Panc1 (cell line): ENCODE data around the gene NRP2. TPM values are rescaled to one million over a fixed set of nuclear protein-coding genes. Genes with fewer than 3 reads are reported as not detected.

ENCODE experiments used
- ATAC-seq: fragments of 200-7000 bp; cut with Tn5 transposase; 2 replicates; pipeline ENCODE4 v1.9.1; 2020; ENCODE audit warnings: mild to moderate bottlenecking, moderate library complexity
- BruUV-seq: library from RNA; stranded (reverse); fragments of 400-500 nt; replicated peaks from 2 replicates; lab custom pipeline; 2021; lab: Mats Ljungman, UMichigan
- CTCF ChIA-PET: fragments of 300-600 bp; sonication (Branson Sonifier 250); formaldehyde crosslinking; loops from one replicate; lab custom pipeline; 2022; ENCODE audit warnings: antibody characterized with exemption; lab: Charles Lee
- POLR2A ChIA-PET: fragments of 300-600 bp; sonication (Branson Sonifier 250); formaldehyde crosslinking; loops from one replicate; lab custom pipeline; 2022; ENCODE audit warnings: antibody characterized with exemption; lab: Charles Lee
- DNase-seq: peaks from one replicate; pipeline ENCODE4 v3.0.0-alpha.2; 2010; ENCODE audit warnings: low read depth, low spot score
- H3K27ac ChIP-seq: 2 replicates; pipeline ENCODE4 v1.5.1; 2011; ENCODE audit warnings: mild to moderate bottlenecking, low read length, inconsistent platforms
- H3K27me3 ChIP-seq: fragments of 200-500 bp; sonication (Bioruptor generic); 2 replicates; pipeline ENCODE4 v1.6.0; 2014; ENCODE audit warnings: low read length, inconsistent platforms; ENCODE audit not compliant: control insufficient read depth, insufficient read depth
- H3K36me3 ChIP-seq: fragments of 200-500 bp; sonication (Bioruptor generic); 2 replicates; pipeline ENCODE4 v1.5.1; 2014; ENCODE audit warnings: inconsistent platforms, mild to moderate bottlenecking, low read length, moderate library complexity; ENCODE audit not compliant: control insufficient read depth, insufficient read depth
- H3K4me1 ChIP-seq: 2 replicates; pipeline ENCODE4 v1.5.1; 2011; ENCODE audit warnings: inconsistent platforms, mild to moderate bottlenecking, low read length, moderate library complexity; ENCODE audit not compliant: control insufficient read depth, insufficient read depth
- H3K4me3 ChIP-seq, 2 experiments: 2 replicates each; pipeline ENCODE4 v1.5.1; 2011 to 2012; ENCODE audit warnings: low read depth in 2 of 2, low read length in 2 of 2, mild to moderate bottlenecking in 2 of 2, inconsistent platforms in 1 of 2, moderate library complexity in 1 of 2
- H3K9me3 ChIP-seq: fragments of 200-500 bp; sonication (Bioruptor generic); 2 replicates; pipeline ENCODE4 v1.5.1; 2014; ENCODE audit warnings: low read depth, mild to moderate bottlenecking, inconsistent platforms, low read length, moderate library complexity; ENCODE audit not compliant: control insufficient read depth, insufficient read depth
- CTCF ChIP-seq: fragments of 450-650 bp; IDR thresholded peaks from 2 replicates; pipeline ENCODE4 v1.5.1; 2017; ENCODE audit warnings: mild to moderate bottlenecking
- POLR2AphosphoS5 ChIP-seq: IDR thresholded peaks from 2 replicates; pipeline ENCODE4 v1.6.1; 2012; ENCODE audit warnings: mild to moderate bottlenecking, low read depth, low read length, moderate library complexity
- SIN3A ChIP-seq: IDR thresholded peaks from 2 replicates; pipeline ENCODE4 v1.6.1; 2012; ENCODE audit warnings: low read depth, mild to moderate bottlenecking, low read length, moderate library complexity, borderline replicate concordance; ENCODE audit not compliant: insufficient read depth
- TCF7L2 ChIP-seq: IDR thresholded peaks from 2 replicates; pipeline ENCODE4 v1.6.1; 2011; ENCODE audit warnings: mild to moderate bottlenecking, low read depth, low read length, inconsistent platforms
- in situ Hi-C: cut with HindIII; loops from 2 replicates; pipeline ENCODE4 v1.10.0; 2016; ENCODE audit warnings: low sequenced_read_pairs, low pct_unique_long_range_greater_than_20kb
- intact Hi-C: fragments of 100-400 bp; cut with micrococcal nuclease; formaldehyde crosslinking; loops from one replicate; pipeline ENCODE4 v1.10.0; 2022; ENCODE audit not compliant: unreplicated experiment
- total RNA-seq: library from RNA; stranded (reverse); gene quantifications from one replicate; pipeline ENCODE4 v1.2.1, GENCODE V29; 2021; ENCODE audit not compliant: unreplicated experiment
- TF ChIP-seq, protein P1 (sequence below), 2 experiments: IDR thresholded peaks; 2 replicates each; pipeline ENCODE4 v1.6.1; 2011 to 2012; ENCODE audit warnings: low read depth in 2 of 2, control low read depth in 1 of 2, low read length in 1 of 2, mild to moderate bottlenecking in 1 of 2, moderate library complexity in 1 of 2; ENCODE audit not compliant: insufficient read depth in 1 of 2

The NRP2 gene
- total RNA-seq, 1 experiment from 2014 or later: 6.7 TPM

GRCh38 chr2:205733082-205733481, 50.8 kb downstream of the NRP2 start:
- Histone ChIP-seq H3K4me3 (no peak overlapping the region), H3K27me3 (no peaks in the 10 kb centered on the region; the same call in 1 of the 2 replicates), H3K4me1 (no peaks in the 10 kb centered on the region), H3K36me3 (no peaks in the 10 kb centered on the region), H3K9me3 (no peaks in the 10 kb centered on the region), H3K27ac (no peak overlapping the region)
- no peak for TF ChIP-seq TCF7L2
- TF ChIP-seq CTCF: no peak
- TF ChIP-seq, protein P1, sequence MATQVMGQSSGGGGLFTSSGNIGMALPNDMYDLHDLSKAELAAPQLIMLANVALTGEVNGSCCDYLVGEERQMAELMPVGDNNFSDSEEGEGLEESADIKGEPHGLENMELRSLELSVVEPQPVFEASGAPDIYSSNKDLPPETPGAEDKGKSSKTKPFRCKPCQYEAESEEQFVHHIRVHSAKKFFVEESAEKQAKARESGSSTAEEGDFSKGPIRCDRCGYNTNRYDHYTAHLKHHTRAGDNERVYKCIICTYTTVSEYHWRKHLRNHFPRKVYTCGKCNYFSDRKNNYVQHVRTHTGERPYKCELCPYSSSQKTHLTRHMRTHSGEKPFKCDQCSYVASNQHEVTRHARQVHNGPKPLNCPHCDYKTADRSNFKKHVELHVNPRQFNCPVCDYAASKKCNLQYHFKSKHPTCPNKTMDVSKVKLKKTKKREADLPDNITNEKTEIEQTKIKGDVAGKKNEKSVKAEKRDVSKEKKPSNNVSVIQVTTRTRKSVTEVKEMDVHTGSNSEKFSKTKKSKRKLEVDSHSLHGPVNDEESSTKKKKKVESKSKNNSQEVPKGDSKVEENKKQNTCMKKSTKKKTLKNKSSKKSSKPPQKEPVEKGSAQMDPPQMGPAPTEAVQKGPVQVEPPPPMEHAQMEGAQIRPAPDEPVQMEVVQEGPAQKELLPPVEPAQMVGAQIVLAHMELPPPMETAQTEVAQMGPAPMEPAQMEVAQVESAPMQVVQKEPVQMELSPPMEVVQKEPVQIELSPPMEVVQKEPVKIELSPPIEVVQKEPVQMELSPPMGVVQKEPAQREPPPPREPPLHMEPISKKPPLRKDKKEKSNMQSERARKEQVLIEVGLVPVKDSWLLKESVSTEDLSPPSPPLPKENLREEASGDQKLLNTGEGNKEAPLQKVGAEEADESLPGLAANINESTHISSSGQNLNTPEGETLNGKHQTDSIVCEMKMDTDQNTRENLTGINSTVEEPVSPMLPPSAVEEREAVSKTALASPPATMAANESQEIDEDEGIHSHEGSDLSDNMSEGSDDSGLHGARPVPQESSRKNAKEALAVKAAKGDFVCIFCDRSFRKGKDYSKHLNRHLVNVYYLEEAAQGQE (IDR thresholded peaks at IDR 0.05; ENCODE audit: insufficient read depth in 1 of 2, low read depth in 2 of 2, low read length in 1 of 2): no peak
- TF ChIP-seq POLR2AphosphoS5: no peak
- no peak for TF ChIP-seq SIN3A
- CTCF ChIA-PET: no interaction called here
- DNase-seq: no peak
- intact Hi-C loops (no loop called here), in situ Hi-C loops (no loop called here)
- no peak for ATAC-seq
- no TSS peak for BruUV-seq
- POLR2A ChIA-PET: no interaction called here

- Histone ChIP-seq H3K4me1 (no peaks in the 10 kb centered on the region), H3K27me3 (no peaks in the 10 kb centered on the region; the same call in 1 of the 2 replicates), H3K27ac (no peak overlapping the region), H3K4me3 (no peak overlapping the region), H3K36me3 (no peaks in the 10 kb centered on the region), H3K9me3 (no peaks in the 10 kb centered on the region)
- ATAC-seq (no peak), DNase-seq (no peak)
- BruUV-seq: no TSS peak
- POLR2A ChIA-PET: no interaction called here
- intact Hi-C loops: no loop called here
- CTCF ChIA-PET: no interaction called here
- TF ChIP-seq CTCF: no peak
- TF ChIP-seq POLR2AphosphoS5: no peak
- TF ChIP-seq, protein P1 (IDR thresholded peaks at IDR 0.05; ENCODE audit: insufficient read depth in 1 of 2, low read depth in 2 of 2, low read length in 1 of 2): no peak
- no peak for TF ChIP-seq SIN3A
- no peak for TF ChIP-seq TCF7L2
- in situ Hi-C loops: no loop called here
Observed at GRCh38 chr2:205733648-205734047, 51.3 kb downstream of the NRP2 start.
